Endothelial cell of umbilical vein (primary cell): ENCODE results near the gene AGFG1. TPM values are rescaled to one million over a fixed set of nuclear protein-coding genes. Genes with fewer than 3 reads are reported as not detected.

ENCODE experiments used
- BruUV-seq: library from RNA; stranded (reverse); fragments of 400-500 nt; replicated peaks from 2 replicates; lab custom pipeline; 2021; lab: Mats Ljungman, UMichigan
- CTCF ChIA-PET: fragments of 300-600, 350-600 bp; sonication (Branson Sonifier 250); formaldehyde crosslinking; loops from one replicate; lab custom pipeline; 2021; ENCODE audit warnings: antibody characterized with exemption, inconsistent platforms; lab: Charles Lee
- POLR2A ChIA-PET: fragments of 300-600, 350-600 bp; sonication (Branson Sonifier 250); formaldehyde crosslinking; loops from one replicate; lab custom pipeline; 2021; ENCODE audit warnings: antibody characterized with exemption, inconsistent platforms; lab: Charles Lee
- DNase-seq: peaks from one replicate; pipeline ENCODE4 v3.0.0-alpha.2; 2011; ENCODE audit warnings: low read depth, low spot score
- FAIRE-seq: peaks from 2 replicates; lab custom pipeline; 2011; peaks lifted over from hg19 to GRCh38; lab: Jason Lieb, UNC
- H2AFZ ChIP-seq: 2 replicates; pipeline ENCODE4 v1.6.0; 2012; ENCODE audit warnings: low read depth, low read length, control low read depth, inconsistent platforms
- H3K27ac ChIP-seq: 2 replicates; pipeline ENCODE4 v1.5.1; 2011; ENCODE audit warnings: low read depth, mild to moderate bottlenecking, control low read depth, low read length, moderate library complexity; ENCODE audit not compliant: insufficient read depth
- H3K27me3 ChIP-seq, 2 experiments: 2 replicates each; pipeline versions ENCODE4 v1.6.0 to v1.6.1; 2011; ENCODE audit warnings: low read length in 2 of 2, mixed read lengths in 1 of 2; ENCODE audit not compliant: control insufficient read depth in 2 of 2, insufficient read depth in 2 of 2
- H3K36me3 ChIP-seq, 2 experiments: 2 replicates in 1 of 2; 3 replicates in 1 of 2; pipeline ENCODE4 v1.5.1; 2011; ENCODE audit warnings: low read length in 2 of 2, mild to moderate bottlenecking in 1 of 2, moderate library complexity in 1 of 2; ENCODE audit not compliant: control insufficient read depth in 2 of 2, insufficient read depth in 2 of 2; ENCODE audit errors: extremely low read depth in 1 of 2
- H3K4me1 ChIP-seq: 3 replicates; pipeline ENCODE4 v1.5.1; 2011; ENCODE audit warnings: mild to moderate bottlenecking, low read length; ENCODE audit not compliant: control insufficient read depth, insufficient read depth; ENCODE audit errors: extremely low read depth
- H3K4me2 ChIP-seq: 2 replicates; pipeline ENCODE4 v1.6.1; 2011; ENCODE audit warnings: low read length, control low read depth, mixed read lengths; ENCODE audit not compliant: insufficient read depth
- H3K4me3 ChIP-seq, 3 experiments: fragments of 200-600 bp in 1 of 3; sonication (generic), shearing (Covaris generic) in 1 of 3; replicated peaks in 1 of 3; 2 replicates each; pipeline ENCODE4 v1.5.1; 2011 to 2016; ENCODE audit warnings: control low read depth in 3 of 3, low read length in 3 of 3, mild to moderate bottlenecking in 2 of 3, inconsistent platforms in 1 of 3, low read depth in 1 of 3, moderate library complexity in 1 of 3; ENCODE audit not compliant: insufficient read depth in 1 of 3
- H3K79me2 ChIP-seq: 2 replicates; pipeline ENCODE4 v1.6.0; 2012; ENCODE audit warnings: low read length, inconsistent platforms; ENCODE audit not compliant: control insufficient read depth, insufficient read depth
- H3K9ac ChIP-seq: replicated peaks from 2 replicates; pipeline ENCODE3; 2011; ENCODE audit warnings: low read length, control low read depth; ENCODE audit not compliant: insufficient read depth; ENCODE audit errors: extremely low read depth
- H3K9me1 ChIP-seq: replicated peaks from 3 replicates; pipeline ENCODE4 v1.6.0; 2011; ENCODE audit warnings: mild to moderate bottlenecking, low read length; ENCODE audit not compliant: control insufficient read depth, insufficient read depth; ENCODE audit errors: extremely low read depth
- H3K9me3 ChIP-seq: replicated peaks from 2 replicates; pipeline ENCODE4 v1.5.1; 2012; ENCODE audit warnings: low read length, inconsistent platforms; ENCODE audit not compliant: control insufficient read depth, insufficient read depth
- H4K20me1 ChIP-seq: replicated peaks from 2 replicates; pipeline ENCODE3; 2011; ENCODE audit warnings: mild to moderate bottlenecking, low read length; ENCODE audit not compliant: control insufficient read depth, insufficient read depth; ENCODE audit errors: extremely low read depth
- CTCF ChIP-seq, 2 donors: IDR thresholded peaks; 1 replicate in 1 of 2; 2 replicates in 1 of 2; pipeline ENCODE4 v1.5.1; 2011; ENCODE audit warnings: low read length in 2 of 2, mild to moderate bottlenecking in 2 of 2, moderate library complexity in 2 of 2, control low read depth in 1 of 2, inconsistent platforms in 1 of 2, low read depth in 1 of 2; ENCODE audit not compliant: insufficient read depth in 1 of 2; ENCODE audit errors: extremely low read depth in 1 of 2
- EZH2 ChIP-seq: IDR thresholded peaks from 2 replicates; pipeline ENCODE4 v1.6.1; 2012; ENCODE audit warnings: borderline replicate concordance, low read depth, mild to moderate bottlenecking, moderate library complexity, low read length, inconsistent platforms; ENCODE audit not compliant: severe bottlenecking
- FOS ChIP-seq: IDR thresholded peaks from 2 replicates; pipeline ENCODE4 v1.6.1; 2011; ENCODE audit warnings: mild to moderate bottlenecking, low read length, moderate library complexity, borderline replicate concordance; ENCODE audit not compliant: insufficient read depth
- GATA2 ChIP-seq: IDR thresholded peaks from 2 replicates; pipeline ENCODE4 v1.7.0; 2011; ENCODE audit warnings: low read depth, mild to moderate bottlenecking, moderate library complexity, mixed read lengths, low read length; ENCODE audit not compliant: insufficient read length, insufficient read depth
- JUN ChIP-seq: IDR thresholded peaks from 2 replicates; pipeline ENCODE4 v1.6.1; 2011; ENCODE audit warnings: borderline replicate concordance, low read depth; ENCODE audit not compliant: insufficient read length, insufficient read depth
- MAX ChIP-seq: IDR thresholded peaks from 2 replicates; pipeline ENCODE4 v1.6.1; 2011; ENCODE audit not compliant: insufficient read depth, insufficient read length
- MYC ChIP-seq: IDR thresholded peaks from one replicate; pipeline ENCODE4 v1.6.1; 2011; ENCODE audit warnings: mild to moderate bottlenecking, low read depth, low read length
- POLR2A ChIP-seq: IDR thresholded peaks from 2 replicates; pipeline ENCODE4 v1.6.1; 2012; ENCODE audit warnings: low read depth, mild to moderate bottlenecking, control low read depth, low read length
- POLR2AphosphoS5 ChIP-seq: IDR thresholded peaks from 2 replicates; pipeline ENCODE4 v1.6.1; 2012; ENCODE audit warnings: low read depth, mild to moderate bottlenecking, control low read depth, low read length, moderate library complexity; ENCODE audit not compliant: insufficient read depth
- dilution Hi-C: fragments of 300-500 bp; cut with MboI; formaldehyde crosslinking; loops from one replicate; pipeline ENCODE4 v1.15.0; 2019; ENCODE audit warnings: low sequenced_read_pairs; ENCODE audit not compliant: extremely low pct_ligation_motif_present
- intact Hi-C: fragments of 100-400 bp; cut with micrococcal nuclease; formaldehyde crosslinking; loops from one replicate; pipeline ENCODE4 v1.10.0; 2022
- polyA plus RNA-seq, 4 experiments: library from polyadenylated mRNA; depleted of rRNA in 3 of 4; stranded (reverse) in 3 of 4; unstranded in 1 of 4; fragments of >200 nt; gene quantifications; 2 replicates each; pipeline versions ENCODE4 v1.2.1 to v1.2.3, GENCODE V29; 2011 to 2012; ENCODE audit warnings: missing spikeins in 1 of 4
- total RNA-seq: library from RNA; stranded (reverse); gene quantifications from 2 replicates; pipeline ENCODE4 v1.2.3, GENCODE V29; 2021

Gene AGFG1
- total and polyA plus RNA-seq, 2 donors (not counting 3 experiments of a cell fraction or from before 2014, with no cell fraction given): 87.9 to 106 TPM

DNA sequence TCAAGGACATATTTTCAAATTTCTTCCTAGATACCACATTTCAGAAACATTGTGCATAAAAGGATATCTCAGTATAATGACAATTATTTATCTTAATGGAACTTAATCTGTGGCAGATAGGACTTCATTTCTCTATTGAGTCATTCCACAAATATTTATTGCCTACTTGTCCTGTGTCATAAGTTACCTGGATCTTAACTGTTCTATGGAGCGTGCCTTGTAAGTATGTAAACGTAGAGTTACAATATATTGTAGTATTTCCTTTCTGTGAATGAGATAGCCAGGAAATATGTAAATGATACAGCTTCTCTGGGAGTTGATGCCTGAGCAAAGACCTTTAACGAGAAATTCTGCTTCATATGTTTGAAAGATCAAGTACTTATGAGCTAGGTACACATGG is 2.5 kb downstream of the AGFG1 start:
- Histone ChIP-seq H3K4me1 (peaks cover 15% of the 10 kb centered on the region), H3K9ac (no peak overlapping the region), H3K4me3 (no peak overlapping the region), H3K36me3 (peaks cover 0 to 3% of the 10 kb centered on the region in 2 experiments), H4K20me1 (peaks cover 23% of the 10 kb centered on the region), H3K79me2 (peaks cover 74% of the 10 kb centered on the region), H3K9me1 (no peaks in the 10 kb centered on the region), H3K9me3 (no peaks in the 10 kb centered on the region), H2AFZ (no peak overlapping the region), H3K27me3 (no peaks in the 10 kb centered on the region), H3K27ac (no peak overlapping the region), H3K4me2 (no peak overlapping the region)
- no peak for DNase-seq
- FAIRE-seq: no peak
- BruUV-seq: no TSS peak
- TF ChIP-seq POLR2A: no peak
- TF ChIP-seq EZH2: no peak
- TF ChIP-seq FOS: no peak
- TF ChIP-seq MAX: no peak
- TF ChIP-seq CTCF (IDR thresholded peaks at IDR 0.05; ENCODE audit: extremely low read depth in 1 of 2, insufficient read depth in 1 of 2, low read depth in 1 of 2, low read length in 2 of 2): no peak
- TF ChIP-seq JUN: no peak
- TF ChIP-seq GATA2: no peak
- no peak for TF ChIP-seq POLR2AphosphoS5
- no peak for TF ChIP-seq MYC
- dilution Hi-C loops (no loop called here), intact Hi-C loops (loop anchor here (5.0 kb wide), 3 partner anchors 78 to 408 kb away; no protein-coding TSS in a partner anchor)
- ChIA-PET CTCF (interaction anchor here (1.3 to 4.4 kb wide), 2 partner anchors 68 to 292 kb away, joined by 3 to 35 read pairs; no protein-coding TSS in a partner anchor), POLR2A (no interaction called here)
